ENCODE results near the gene KCNE3. TPM values are rescaled to one million over a fixed set of nuclear protein-coding genes. Genes with fewer than 3 reads are reported as not detected.

Gene KCNE3
- total RNA-seq, 1 donor from 2014 or later = not detected

DNA sequence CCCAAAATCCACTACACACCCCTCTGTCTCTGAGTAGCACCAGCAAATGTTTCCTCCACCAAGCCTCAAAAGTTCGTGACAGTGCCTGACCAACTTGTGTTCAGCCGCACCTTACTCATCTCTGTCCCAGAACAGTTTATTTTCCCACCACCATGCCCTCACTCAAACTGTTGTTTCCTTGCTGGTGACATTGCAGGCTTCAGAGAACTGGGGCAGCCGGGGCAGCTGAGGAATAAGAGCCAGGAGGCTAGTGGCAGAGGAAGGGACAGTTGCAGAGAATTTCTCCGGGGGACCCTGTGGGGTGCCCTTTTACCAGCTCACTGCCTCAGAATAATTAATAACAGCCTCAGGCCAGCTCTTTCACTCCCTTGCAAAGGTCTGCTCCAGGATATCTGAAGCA, 709 bp upstream of the KCNE3 start:
- H3K27me3 Mint-ChIP-seq = peaks cover 28% of the 10 kb centered on the region
- no peaks in the 10 kb centered on the region for H3K9me3 Mint-ChIP-seq
- POLR2A ChIA-PET = no interaction called here
- intact Hi-C loops (cut with micrococcal nuclease) = no loop called here
- no peaks in the 10 kb centered on the region for H3K36me3 Mint-ChIP-seq (ENCODE audit: low read depth)
- H3K4me3 Mint-ChIP-seq = no peak overlapping the region
- CTCF ChIA-PET = no interaction called here
- ATAC-seq (ENCODE audit: low read depth) (no peak), DNase-seq (no peak)
- TF ChIP-seq, protein P1, sequence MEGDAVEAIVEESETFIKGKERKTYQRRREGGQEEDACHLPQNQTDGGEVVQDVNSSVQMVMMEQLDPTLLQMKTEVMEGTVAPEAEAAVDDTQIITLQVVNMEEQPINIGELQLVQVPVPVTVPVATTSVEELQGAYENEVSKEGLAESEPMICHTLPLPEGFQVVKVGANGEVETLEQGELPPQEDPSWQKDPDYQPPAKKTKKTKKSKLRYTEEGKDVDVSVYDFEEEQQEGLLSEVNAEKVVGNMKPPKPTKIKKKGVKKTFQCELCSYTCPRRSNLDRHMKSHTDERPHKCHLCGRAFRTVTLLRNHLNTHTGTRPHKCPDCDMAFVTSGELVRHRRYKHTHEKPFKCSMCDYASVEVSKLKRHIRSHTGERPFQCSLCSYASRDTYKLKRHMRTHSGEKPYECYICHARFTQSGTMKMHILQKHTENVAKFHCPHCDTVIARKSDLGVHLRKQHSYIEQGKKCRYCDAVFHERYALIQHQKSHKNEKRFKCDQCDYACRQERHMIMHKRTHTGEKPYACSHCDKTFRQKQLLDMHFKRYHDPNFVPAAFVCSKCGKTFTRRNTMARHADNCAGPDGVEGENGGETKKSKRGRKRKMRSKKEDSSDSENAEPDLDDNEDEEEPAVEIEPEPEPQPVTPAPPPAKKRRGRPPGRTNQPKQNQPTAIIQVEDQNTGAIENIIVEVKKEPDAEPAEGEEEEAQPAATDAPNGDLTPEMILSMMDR (IDR thresholded peaks at IDR 0.05) = no peak
- no peak overlapping the region for H3K27ac Mint-ChIP-seq
- peaks cover 2% of the 10 kb centered on the region for H3K4me1 Mint-ChIP-seq

DNA sequence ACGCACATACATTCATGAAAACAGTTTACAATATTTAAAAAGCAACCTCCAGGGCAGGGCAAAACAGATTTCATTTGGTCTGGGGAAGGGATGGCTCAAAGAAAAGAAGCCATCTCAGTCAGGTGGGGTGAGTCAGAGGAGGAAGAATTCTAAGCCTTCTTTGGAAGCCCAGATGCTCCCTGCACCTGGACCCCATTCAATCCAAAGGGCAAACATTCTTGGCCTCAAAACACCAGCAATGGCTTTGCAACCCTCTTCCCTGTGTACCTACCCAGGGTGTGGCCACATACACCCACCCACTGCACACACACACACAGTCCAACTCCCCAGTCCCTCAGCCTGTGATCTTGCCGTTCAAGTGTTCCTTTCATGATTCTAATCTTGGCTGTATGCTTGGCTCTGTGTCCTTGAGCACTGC, 2.0 kb downstream of the KCNE3 start:
- H3K4me1 Mint-ChIP-seq = peaks cover 2% of the 10 kb centered on the region
- H3K36me3 Mint-ChIP-seq (ENCODE audit: low read depth) = no peaks in the 10 kb centered on the region
- DNase-seq = no peak
- no peak overlapping the region for H3K4me3 Mint-ChIP-seq
- POLR2A ChIA-PET = no interaction called here
- H3K9me3 Mint-ChIP-seq = no peaks in the 10 kb centered on the region
- H3K27me3 Mint-ChIP-seq = peaks cover 25% of the 10 kb centered on the region
- no peak for ATAC-seq (ENCODE audit: low read depth)
- CTCF ChIA-PET = no interaction called here
- TF ChIP-seq, protein P1 (IDR thresholded peaks at IDR 0.05) = no peak
- intact Hi-C loops (cut with micrococcal nuclease) = no loop called here
- H3K27ac Mint-ChIP-seq = no peak overlapping the region

DNA sequence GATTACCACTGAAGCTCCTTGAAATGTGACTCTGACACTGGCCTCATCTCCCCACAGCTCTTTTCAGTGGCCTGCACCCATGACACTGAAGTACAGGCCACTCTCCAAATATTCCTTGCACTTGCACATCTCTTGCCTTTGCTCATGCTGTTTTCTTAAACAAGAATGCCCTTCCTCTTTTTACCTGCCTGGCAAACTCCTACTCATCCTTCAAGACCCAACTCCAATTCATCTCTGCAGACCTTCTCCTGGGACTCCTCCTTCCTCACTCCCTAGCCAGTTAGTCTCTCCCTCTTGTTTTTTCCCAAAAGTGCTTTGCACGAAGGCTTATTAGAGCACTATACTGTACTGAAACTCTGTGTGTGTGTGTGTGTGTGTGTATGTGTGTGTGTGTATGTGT, 2.6 kb downstream of the KCNE3 start:
- H3K27me3 Mint-ChIP-seq = peaks cover 25% of the 10 kb centered on the region
- no peak overlapping the region for H3K27ac Mint-ChIP-seq
- ChIA-PET POLR2A (no interaction called here), CTCF (no interaction called here)
- peaks cover 2% of the 10 kb centered on the region for H3K4me1 Mint-ChIP-seq
- intact Hi-C loops (cut with micrococcal nuclease) = no loop called here
- ATAC-seq (ENCODE audit: low read depth) (no peak), DNase-seq (no peak)
- no peak overlapping the region for H3K4me3 Mint-ChIP-seq
- H3K36me3 Mint-ChIP-seq (ENCODE audit: low read depth) = no peaks in the 10 kb centered on the region
- TF ChIP-seq, protein P1 (IDR thresholded peaks at IDR 0.05) = no peak
- H3K9me3 Mint-ChIP-seq = no peaks in the 10 kb centered on the region

DNA sequence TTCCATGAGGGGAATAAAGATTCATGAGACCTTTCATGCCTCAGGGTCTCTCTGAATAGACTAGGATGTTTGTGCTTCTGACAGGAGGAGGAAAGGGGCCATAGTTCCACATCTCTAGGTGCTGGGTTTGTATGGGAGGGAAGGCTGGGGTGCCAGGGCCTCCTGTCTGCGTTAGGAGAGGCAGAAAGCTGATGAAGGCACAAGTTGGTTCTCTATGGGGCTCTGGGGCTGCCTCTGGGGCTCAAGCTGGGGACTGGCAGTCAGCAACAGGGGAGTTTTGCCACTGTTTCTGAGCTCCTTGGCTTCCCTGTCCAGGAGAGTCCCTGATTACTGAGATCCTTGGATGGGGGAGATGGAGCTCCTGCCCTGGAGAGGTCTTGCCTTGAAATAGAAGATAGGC, 4.1 kb downstream of the KCNE3 start:
- CTCF ChIA-PET = interaction anchor here (1.9 kb wide), 1 partner anchor 10 kb away, joined by 7 read pairs; no protein-coding TSS in a partner anchor
- peaks cover 2% of the 10 kb centered on the region for H3K4me1 Mint-ChIP-seq
- TF ChIP-seq, protein P1 (IDR thresholded peaks at IDR 0.05) = no peak
- ATAC-seq (ENCODE audit: low read depth) = no peak
- POLR2A ChIA-PET = no interaction called here
- H3K27ac Mint-ChIP-seq = no peak overlapping the region
- peaks cover 25% of the 10 kb centered on the region for H3K27me3 Mint-ChIP-seq
- no peaks in the 10 kb centered on the region for H3K36me3 Mint-ChIP-seq (ENCODE audit: low read depth)
- H3K4me3 Mint-ChIP-seq = no peak overlapping the region
- no peaks in the 10 kb centered on the region for H3K9me3 Mint-ChIP-seq
- intact Hi-C loops (cut with micrococcal nuclease) = no loop called here
- no peak for DNase-seq

DNA sequence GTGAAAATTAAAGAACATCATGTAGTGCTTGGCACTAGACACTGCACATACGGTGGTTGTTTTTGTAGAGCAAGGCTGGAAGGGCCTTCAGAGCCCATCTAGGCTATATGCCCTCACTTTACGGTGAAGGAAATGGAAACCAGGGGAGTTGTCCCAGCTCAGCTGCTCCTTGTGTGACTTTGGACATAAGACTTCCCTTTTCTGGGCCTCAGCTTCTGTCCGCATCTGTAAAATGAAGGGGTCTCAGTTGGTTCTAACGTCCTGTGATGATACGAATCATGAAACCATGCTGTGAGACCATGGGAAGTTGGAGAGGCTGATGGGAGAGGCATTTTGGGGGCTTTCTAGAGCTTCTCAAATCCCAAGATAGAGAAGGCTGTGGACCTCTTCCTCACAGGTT, 4.7 kb downstream of the KCNE3 start:
- Mint-ChIP-seq H3K9me3 (no peaks in the 10 kb centered on the region), H3K27me3 (peaks cover 21% of the 10 kb centered on the region), H3K36me3 (ENCODE audit: low read depth) (no peaks in the 10 kb centered on the region), H3K4me3 (no peak overlapping the region), H3K27ac (no peak overlapping the region), H3K4me1 (peaks cover 1% of the 10 kb centered on the region)
- ChIA-PET CTCF (interaction anchor here (1.9 kb wide), 1 partner anchor 9 kb away, joined by 7 read pairs; no protein-coding TSS in a partner anchor), POLR2A (no interaction called here)
- DNase-seq (no peak), ATAC-seq (ENCODE audit: low read depth) (no peak)
- TF ChIP-seq, protein P1 (IDR thresholded peaks at IDR 0.05) = no peak
- intact Hi-C loops (cut with micrococcal nuclease) = no loop called here
